ENCODE data around the gene MPZL1.
"Not testable (repeated sequence)": the region's sequence is repeated elsewhere in the genome, so short reads cannot be mapped to it uniquely, and the experiment has no call there.

MPZL1 gene

DNA sequence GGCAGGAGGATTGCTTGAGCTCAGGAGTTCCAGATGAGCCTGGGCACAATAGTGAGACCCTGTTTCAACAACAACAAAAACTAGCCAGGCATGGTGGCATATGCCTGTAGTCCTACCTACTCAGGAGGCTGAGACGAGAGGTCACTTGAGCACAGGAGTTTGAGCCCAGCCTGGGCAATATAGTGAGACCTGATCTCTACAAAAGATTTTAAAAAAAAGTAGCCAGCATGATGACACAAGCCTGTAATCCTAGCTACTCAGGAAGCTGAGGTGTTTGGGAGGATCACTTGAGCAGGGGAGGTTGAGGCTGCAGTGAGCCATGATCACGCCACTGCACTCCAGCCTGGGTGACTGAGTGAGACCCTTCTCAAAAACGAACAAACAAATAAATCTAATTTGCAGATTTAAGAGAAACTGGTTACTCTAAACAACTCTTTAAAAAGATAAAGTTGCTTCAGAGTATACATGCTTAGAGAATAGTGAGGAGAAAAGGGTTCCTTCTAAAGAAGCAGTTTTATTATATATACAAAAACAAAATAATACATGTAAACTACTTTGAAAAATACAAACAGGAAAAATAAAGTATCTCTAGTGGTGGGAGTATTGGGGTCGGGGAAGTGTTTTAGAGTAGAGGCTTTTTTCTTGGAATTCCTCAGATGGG is 103.8 kb downstream of the MPZL1 start:
- TF ChIP-seq JUND (IDR thresholded peaks at IDR 0.05; ENCODE audit: low read depth): no peak
- in situ Hi-C loops (cut with HindIII; ENCODE audit: low pct_unique_long_range_greater_than_20kb, low sequenced_read_pairs): no loop called here

DNA sequence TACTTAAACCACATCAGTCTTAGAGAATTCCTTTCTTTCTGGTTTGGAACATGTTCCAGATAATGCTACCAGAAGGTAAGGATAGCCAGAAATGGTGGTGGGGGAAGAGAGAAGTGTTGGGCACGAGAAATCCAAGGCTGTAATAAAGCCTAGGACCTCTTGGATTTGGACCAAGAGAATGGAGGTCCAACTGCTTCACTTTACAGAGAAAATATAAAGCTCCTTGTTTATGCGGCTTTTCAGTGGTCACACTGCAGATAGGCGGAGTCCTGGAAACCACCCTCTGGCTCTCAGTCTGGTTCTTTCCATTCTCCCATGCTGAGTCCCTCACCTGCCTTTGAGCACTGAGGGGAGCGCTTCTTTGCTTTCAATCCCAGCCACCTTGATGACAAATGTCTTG is 104.3 kb downstream of the MPZL1 start:
- no peak for DNase-seq (ENCODE audit: low read depth in 1 of 2, low spot score in 1 of 2)
- no peak for TF ChIP-seq JUND (IDR thresholded peaks at IDR 0.05; ENCODE audit: low read depth)
- in situ Hi-C loops (cut with HindIII; ENCODE audit: low pct_unique_long_range_greater_than_20kb, low sequenced_read_pairs): no loop called here

More for the DNA sequence above, 103.8 kb downstream of the MPZL1 start:
- DNase-seq (ENCODE audit: low read depth in 1 of 2, low spot score in 1 of 2): no peak

DNA sequence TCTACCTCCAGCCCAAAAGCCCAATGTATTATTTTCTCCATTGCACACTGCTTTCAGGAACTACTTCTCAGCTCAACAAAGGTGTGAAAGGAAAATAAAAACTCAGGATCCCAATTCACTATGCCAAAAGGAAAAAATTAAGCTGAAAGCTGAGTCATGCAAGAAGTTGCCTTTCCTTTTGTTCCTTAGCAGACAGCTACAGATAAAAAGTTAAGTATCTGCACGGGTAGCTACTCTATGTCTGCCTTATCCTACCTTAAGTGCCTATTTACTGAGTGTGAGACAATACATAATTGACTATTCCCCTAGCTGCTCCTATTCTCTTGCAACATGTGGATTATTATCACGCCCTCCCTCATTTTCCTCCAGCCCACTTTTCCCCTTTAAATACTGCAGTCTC is 108.1 kb downstream of the MPZL1 start:
- in situ Hi-C loops (cut with HindIII; ENCODE audit: low pct_unique_long_range_greater_than_20kb, low sequenced_read_pairs): no loop called here
- DNase-seq (ENCODE audit: low read depth in 1 of 2, low spot score in 1 of 2): no peak
- no peak for TF ChIP-seq JUND (IDR thresholded peaks at IDR 0.05; ENCODE audit: low read depth)

DNA sequence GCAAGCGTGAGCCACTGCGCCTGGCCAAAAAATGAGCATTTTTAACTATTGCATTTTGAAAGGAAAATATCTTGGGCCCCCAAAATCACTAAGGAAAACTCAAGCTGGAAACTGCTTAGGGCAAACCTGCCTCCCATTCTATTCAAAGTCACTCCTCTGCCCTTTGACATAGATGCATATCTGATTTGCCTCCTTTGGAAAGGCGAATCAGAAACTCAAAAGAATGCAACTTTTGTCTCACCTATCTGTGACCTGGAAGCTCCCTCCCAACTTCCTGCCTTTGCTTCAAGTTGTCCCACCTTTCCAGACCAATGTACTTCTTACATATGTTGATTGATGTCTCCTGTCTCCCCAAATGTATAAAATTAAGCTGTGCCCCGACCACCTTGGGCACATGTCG is 108.9 kb downstream of the MPZL1 start:
- in situ Hi-C loops (cut with HindIII; ENCODE audit: low pct_unique_long_range_greater_than_20kb, low sequenced_read_pairs); DNase-seq (ENCODE audit: low read depth in 1 of 2, low spot score in 1 of 2): not testable (repeated sequence)

DNA sequence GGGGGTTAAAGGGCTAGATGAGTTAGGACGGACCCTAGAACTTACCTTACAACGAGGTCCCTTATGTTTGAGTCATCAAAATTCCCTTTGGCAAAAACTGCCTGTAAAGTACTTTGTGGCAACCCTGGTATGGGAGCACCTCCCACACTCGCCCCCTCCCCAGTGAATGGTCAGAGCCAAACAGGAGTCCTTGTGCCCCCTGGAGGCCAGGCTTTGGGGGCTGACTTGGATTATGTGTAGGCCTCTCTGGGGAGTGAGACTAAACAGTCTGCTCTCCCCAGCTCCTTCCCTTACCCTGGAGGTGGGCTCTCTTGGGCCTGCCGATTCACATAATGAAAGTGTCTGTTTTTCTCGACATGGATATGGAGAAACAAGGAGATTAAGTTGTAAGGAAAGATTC is 110.9 kb downstream of the MPZL1 start:
- TF ChIP-seq JUND (IDR thresholded peaks at IDR 0.05; ENCODE audit: low read depth): no peak
- DNase-seq (ENCODE audit: low read depth in 1 of 2, low spot score in 1 of 2): no peak
- in situ Hi-C loops (cut with HindIII; ENCODE audit: low pct_unique_long_range_greater_than_20kb, low sequenced_read_pairs): no loop called here

DNA sequence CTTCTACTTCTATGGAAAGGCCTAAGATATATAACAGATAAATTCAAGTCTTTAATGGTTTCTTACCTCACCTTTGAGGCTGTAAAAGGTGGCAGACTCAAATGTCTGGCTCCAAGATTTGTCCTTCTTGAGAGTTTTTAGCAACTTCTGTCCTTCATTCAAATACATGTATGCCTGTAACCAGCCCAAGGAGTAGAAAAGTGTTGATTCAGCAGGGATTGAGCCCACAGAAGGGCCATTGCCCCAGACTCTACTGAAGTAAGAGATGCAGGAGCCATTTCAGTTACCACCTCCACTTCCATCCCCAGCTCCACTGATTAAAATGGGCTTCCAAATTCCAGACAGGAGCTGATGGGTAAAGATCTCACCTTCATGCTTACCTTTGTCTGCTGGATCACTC is 112.1 kb downstream of the MPZL1 start:
- in situ Hi-C loops (cut with HindIII; ENCODE audit: low pct_unique_long_range_greater_than_20kb, low sequenced_read_pairs): no loop called here
- no peak for TF ChIP-seq JUND (IDR thresholded peaks at IDR 0.05; ENCODE audit: low read depth)
- no peak for DNase-seq (ENCODE audit: low read depth in 1 of 2, low spot score in 1 of 2)

DNA sequence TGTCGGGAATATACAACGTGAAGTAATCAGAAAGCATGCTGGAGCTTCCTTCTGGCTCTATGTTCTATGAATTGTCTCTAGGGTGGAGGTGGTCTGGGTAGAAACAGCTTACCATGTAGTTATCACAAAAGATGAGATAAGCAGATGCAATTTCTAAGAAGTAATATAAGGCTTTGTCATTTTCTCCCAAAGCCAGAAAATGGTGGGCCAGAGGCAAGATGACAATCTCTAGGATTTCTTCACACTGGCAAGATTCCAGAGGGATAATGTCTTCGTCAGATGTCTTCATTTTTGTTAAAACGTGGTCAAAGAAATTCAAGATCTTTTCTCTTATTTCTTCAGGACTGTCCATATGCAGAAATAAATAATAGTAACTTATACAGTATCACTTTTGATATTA is 114.4 kb downstream of the MPZL1 start:
- in situ Hi-C loops (cut with HindIII; ENCODE audit: low pct_unique_long_range_greater_than_20kb, low sequenced_read_pairs): no loop called here
- no peak for TF ChIP-seq JUND (IDR thresholded peaks at IDR 0.05; ENCODE audit: low read depth)
- DNase-seq (ENCODE audit: low read depth in 1 of 2, low spot score in 1 of 2): no peak

DNA sequence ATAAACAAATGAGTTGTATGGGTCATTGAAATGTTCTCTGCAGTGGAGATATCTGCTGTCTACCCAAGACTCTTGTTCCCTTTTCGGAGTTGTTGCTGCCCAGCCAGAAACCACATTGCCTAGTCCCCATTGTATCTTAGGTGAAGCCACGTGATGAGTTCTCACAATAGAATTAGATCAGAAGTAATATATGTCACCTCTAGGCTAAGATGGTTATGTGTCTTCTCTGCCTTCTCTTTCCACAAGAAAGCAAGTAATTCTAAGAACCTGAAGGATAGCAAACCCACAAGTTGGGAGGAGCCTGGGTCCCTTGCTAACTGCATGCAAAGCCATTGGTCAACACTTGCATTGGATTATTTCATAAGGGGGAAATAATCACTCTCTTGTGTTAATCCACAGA is 115.5 kb downstream of the MPZL1 start:
- no peak for DNase-seq (ENCODE audit: low read depth in 1 of 2, low spot score in 1 of 2)
- no peak for TF ChIP-seq JUND (IDR thresholded peaks at IDR 0.05; ENCODE audit: low read depth)
- in situ Hi-C loops (cut with HindIII; ENCODE audit: low pct_unique_long_range_greater_than_20kb, low sequenced_read_pairs): no loop called here

DNA sequence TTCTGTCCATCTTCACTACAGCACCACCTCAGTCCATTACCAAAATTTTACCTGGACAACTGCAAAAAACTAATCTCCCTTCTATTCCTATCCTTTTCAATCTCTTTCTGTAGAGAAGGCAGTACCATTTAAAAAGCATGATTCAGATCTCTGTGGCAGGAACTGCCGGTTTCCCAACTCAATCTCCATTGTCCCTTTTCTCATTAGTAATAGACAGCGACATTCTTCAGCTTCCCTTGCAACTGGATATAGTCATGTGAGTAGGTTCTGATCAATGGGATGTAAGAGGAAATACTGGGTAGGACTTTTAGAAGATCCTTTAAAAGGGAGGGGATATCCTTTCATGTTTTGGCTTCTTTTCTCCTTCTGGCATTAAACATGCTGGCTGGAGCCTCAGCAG is 117.2 kb downstream of the MPZL1 start:
- no peak for DNase-seq (ENCODE audit: low read depth in 1 of 2, low spot score in 1 of 2)
- in situ Hi-C loops (cut with HindIII; ENCODE audit: low pct_unique_long_range_greater_than_20kb, low sequenced_read_pairs): no loop called here
- TF ChIP-seq JUND (IDR thresholded peaks at IDR 0.05; ENCODE audit: low read depth): no peak
